AG04450 (cell line): ENCODE measurements around the gene BMP3. TPM values are rescaled to one million over a fixed set of nuclear protein-coding genes. Genes with fewer than 3 reads are reported as not detected.

Source experiments
- CTCF ChIA-PET: fragments of 300-600, 350-600 bp; formaldehyde crosslinking; extraction: SDS; loops from one replicate; lab custom pipeline; 2022; ENCODE audit warnings: antibody characterized with exemption, inconsistent platforms; lab: Charles Lee
- POLR2A ChIA-PET: fragments of 350-600 bp; formaldehyde crosslinking; extraction: SDS; loops from one replicate; lab custom pipeline; 2021; ENCODE audit warnings: antibody characterized with exemption, inconsistent platforms; lab: Yijun Ruan, JAX
- DNase-seq: peaks from one replicate; pipeline ENCODE4 v3.0.0-alpha.2; 2011; ENCODE audit warnings: low read depth, low spot score
- H3K27ac ChIP-seq: one replicate; pipeline ENCODE4 v1.5.1; 2012; ENCODE audit warnings: low read depth, low read length, control low read depth
- H3K27me3 ChIP-seq: one replicate; pipeline ENCODE4 v1.6.0; 2012; ENCODE audit warnings: low read length; ENCODE audit not compliant: control insufficient read depth, insufficient read depth
- H3K4me3 ChIP-seq: 2 replicates; pipeline ENCODE4 v1.5.1; 2011; ENCODE audit warnings: mild to moderate bottlenecking, low read depth, low read length, control low read depth
- H3K9me3 ChIP-seq: 2 replicates; pipeline ENCODE4 v1.5.1; 2012; ENCODE audit warnings: low read length; ENCODE audit not compliant: control insufficient read depth, insufficient read depth
- polyA plus RNA-seq: library from polyadenylated mRNA; depleted of rRNA; stranded (reverse); fragments of >200 nt; gene quantifications from 2 replicates; pipeline ENCODE4 v1.2.3, GENCODE V29; 2011
- TF ChIP-seq, protein P1 (sequence below): IDR thresholded peaks from 2 replicates; pipeline ENCODE4 v1.5.1; 2011; ENCODE audit warnings: low read depth, low read length, control low read depth, inconsistent platforms

Gene BMP3
- polyA plus RNA-seq, 1 experiment, result 0.15 TPM

DNA sequence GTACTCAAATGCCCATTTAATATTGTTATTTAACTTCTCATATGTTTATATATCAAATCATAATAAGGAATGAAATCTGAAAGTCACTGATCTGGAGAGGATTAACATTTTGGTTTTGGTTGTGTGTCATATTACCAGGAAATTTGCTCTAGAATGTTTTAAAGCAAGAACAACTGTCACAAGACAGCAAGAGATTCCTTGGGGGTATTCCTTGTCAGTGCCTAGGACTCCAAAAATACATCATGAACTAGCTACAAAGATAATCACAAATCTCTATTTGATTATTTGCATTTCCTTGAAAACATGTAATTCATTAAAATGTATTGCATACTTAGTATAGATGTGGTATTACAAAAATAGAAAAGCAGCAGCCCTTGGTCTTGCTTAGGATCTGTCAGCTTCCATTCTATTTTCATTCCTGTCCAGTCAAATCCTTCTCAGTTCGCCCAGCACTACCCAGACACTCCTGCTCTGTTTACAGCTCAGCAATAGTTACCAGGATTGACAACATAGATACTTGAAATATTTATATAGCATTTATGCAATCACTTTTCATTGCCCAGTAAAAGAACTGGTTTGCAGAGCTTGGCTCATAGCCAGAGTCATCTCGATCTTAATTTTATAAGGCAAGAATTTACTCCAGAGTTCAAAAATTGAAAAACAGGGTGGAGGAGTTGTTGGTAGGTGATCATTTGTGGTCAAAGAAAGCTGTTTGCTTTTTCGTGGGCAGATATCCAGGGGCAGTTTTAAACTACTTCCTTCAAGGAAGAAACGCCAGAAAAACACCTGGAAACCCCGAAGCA is 9.2 kb upstream of the BMP3 start:
- Histone ChIP-seq H3K9me3 (no peaks in the 10 kb centered on the region), H3K4me3 (no peak overlapping the region), H3K27me3 (peaks cover 8% of the 10 kb centered on the region), H3K27ac (no peak overlapping the region)
- TF ChIP-seq, protein P1, sequence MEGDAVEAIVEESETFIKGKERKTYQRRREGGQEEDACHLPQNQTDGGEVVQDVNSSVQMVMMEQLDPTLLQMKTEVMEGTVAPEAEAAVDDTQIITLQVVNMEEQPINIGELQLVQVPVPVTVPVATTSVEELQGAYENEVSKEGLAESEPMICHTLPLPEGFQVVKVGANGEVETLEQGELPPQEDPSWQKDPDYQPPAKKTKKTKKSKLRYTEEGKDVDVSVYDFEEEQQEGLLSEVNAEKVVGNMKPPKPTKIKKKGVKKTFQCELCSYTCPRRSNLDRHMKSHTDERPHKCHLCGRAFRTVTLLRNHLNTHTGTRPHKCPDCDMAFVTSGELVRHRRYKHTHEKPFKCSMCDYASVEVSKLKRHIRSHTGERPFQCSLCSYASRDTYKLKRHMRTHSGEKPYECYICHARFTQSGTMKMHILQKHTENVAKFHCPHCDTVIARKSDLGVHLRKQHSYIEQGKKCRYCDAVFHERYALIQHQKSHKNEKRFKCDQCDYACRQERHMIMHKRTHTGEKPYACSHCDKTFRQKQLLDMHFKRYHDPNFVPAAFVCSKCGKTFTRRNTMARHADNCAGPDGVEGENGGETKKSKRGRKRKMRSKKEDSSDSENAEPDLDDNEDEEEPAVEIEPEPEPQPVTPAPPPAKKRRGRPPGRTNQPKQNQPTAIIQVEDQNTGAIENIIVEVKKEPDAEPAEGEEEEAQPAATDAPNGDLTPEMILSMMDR, result no peak
- DNase-seq, result no peak
- POLR2A ChIA-PET, result no interaction called here
- CTCF ChIA-PET, result interaction anchor here (0.9 to 3.0 kb wide), 5 partner anchors 10 to 660 kb away, joined by 3 to 14 read pairs (median 4); no protein-coding TSS in a partner anchor

DNA sequence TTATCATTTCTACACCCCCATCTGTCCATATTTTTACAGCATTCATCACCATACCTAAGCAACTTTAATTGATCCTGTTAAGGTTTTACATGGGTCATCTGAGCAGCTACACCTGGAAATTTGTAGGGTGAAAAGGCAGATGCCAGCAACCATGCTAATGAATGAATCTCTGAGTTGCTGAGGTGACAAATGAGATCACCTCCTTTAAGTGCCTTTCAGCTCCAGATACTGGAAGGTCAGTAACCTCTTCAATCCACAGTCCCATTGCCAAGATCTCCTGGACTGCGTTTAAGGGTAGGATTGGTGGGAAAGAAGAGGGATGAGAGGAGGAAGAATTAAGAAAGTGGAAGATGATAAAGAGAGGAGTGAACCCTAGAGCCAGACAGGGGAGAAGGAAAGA is 8.5 kb upstream of the BMP3 start:
- TF ChIP-seq, protein P1, result no peak
- H3K27ac ChIP-seq, result no peak overlapping the region
- no peaks in the 10 kb centered on the region for H3K9me3 ChIP-seq
- H3K4me3 ChIP-seq, result no peak overlapping the region
- ChIA-PET POLR2A (no interaction called here), CTCF (interaction anchor here (1.3 to 3.0 kb wide), 3 partner anchors 18 to 660 kb away, joined by 4 to 14 read pairs (median 6); no protein-coding TSS in a partner anchor)
- DNase-seq, result no peak
- peaks cover 8% of the 10 kb centered on the region for H3K27me3 ChIP-seq

DNA sequence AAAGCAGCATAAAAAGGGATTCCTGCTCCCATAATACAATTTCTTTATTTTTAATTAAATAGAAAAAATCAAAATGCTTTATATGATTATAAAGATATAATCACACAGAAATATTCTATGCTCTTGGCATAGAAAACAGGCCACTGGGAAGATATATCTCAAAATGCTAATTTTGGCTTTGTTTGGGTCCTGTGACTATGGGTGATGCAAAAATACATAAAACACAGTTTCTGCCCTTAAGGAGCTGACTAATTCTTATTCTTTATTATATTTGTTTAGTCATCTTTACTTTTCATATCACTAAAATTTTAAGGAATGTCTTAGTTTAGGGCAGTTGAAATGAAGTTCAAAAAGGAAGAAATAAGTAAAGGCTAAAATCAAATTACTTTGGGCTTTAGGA is 7.0 kb upstream of the BMP3 start:
- no peak for DNase-seq
- CTCF ChIA-PET, result no interaction called here
- no peak overlapping the region for H3K27ac ChIP-seq
- no peak overlapping the region for H3K4me3 ChIP-seq
- POLR2A ChIA-PET, result no interaction called here
- no peaks in the 10 kb centered on the region for H3K9me3 ChIP-seq
- TF ChIP-seq, protein P1, result no peak
- peaks cover 16% of the 10 kb centered on the region for H3K27me3 ChIP-seq

DNA sequence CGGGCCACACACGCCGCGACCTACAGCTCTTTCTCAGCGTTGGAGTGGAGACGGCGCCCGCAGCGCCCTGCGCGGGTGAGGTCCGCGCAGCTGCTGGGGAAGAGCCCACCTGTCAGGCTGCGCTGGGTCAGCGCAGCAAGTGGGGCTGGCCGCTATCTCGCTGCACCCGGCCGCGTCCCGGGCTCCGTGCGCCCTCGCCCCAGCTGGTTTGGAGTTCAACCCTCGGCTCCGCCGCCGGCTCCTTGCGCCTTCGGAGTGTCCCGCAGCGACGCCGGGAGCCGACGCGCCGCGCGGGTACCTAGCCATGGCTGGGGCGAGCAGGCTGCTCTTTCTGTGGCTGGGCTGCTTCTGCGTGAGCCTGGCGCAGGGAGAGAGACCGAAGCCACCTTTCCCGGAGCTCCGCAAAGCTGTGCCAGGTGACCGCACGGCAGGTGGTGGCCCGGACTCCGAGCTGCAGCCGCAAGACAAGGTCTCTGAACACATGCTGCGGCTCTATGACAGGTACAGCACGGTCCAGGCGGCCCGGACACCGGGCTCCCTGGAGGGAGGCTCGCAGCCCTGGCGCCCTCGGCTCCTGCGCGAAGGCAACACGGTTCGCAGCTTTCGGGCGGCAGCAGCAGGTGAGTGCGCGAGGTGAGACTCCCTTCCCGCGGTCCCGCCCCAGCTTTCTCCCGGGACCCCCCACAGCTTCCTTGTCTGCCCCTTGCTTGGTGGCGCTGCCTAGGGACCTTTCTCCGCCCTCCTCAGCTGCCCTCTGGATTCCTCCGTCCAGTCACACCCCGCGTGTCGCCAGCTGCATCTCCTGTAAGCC is 678 bp downstream of the BMP3 start:
- CTCF ChIA-PET, result interaction anchor here (0.5 to 5.5 kb wide), 5 partner anchors 8 to 669 kb away, joined by 3 to 33 read pairs (median 3); no protein-coding TSS in a partner anchor
- H3K9me3 ChIP-seq, result no peaks in the 10 kb centered on the region; the same call in 1 of the 2 replicates
- H3K27me3 ChIP-seq, result peaks cover 50% of the 10 kb centered on the region
- DNase-seq, result no peak
- TF ChIP-seq, protein P1, result no peak
- no peak overlapping the region for H3K27ac ChIP-seq
- H3K4me3 ChIP-seq, result peak overlapping the region; percentile 42
- POLR2A ChIA-PET, result no interaction called here
